Mucosa of rectum (tissue), 2 donors: ENCODE measurements around the gene PMIS2.
A peak's percentile ranks its signal among the peaks of the same experiment; 100 is the strongest.

Source experiments
- H3K27ac ChIP-seq, 2 donors: one replicate each; pipeline ENCODE4 v1.7.0; 2013; ENCODE audit warnings: inconsistent platforms in 2 of 2, low read depth in 2 of 2, low read length in 2 of 2
- H3K27me3 ChIP-seq, 2 donors: one replicate each; pipeline ENCODE4 v1.7.0; 2013; ENCODE audit warnings: low read length in 2 of 2; ENCODE audit not compliant: control insufficient read depth in 2 of 2, insufficient read depth in 2 of 2
- H3K36me3 ChIP-seq, 2 donors: one replicate each; pipeline ENCODE4 v1.7.0; 2013; ENCODE audit warnings: low read length in 2 of 2; ENCODE audit not compliant: control insufficient read depth in 2 of 2, insufficient read depth in 2 of 2
- H3K4me1 ChIP-seq, 2 donors: one replicate each; pipeline ENCODE4 v1.7.0; 2013; ENCODE audit warnings: low read length in 2 of 2, mild to moderate bottlenecking in 1 of 2; ENCODE audit not compliant: control insufficient read depth in 2 of 2, insufficient read depth in 2 of 2
- H3K4me3 ChIP-seq, 2 donors: one replicate each; pipeline ENCODE4 v1.7.0; 2013; ENCODE audit warnings: low read length in 2 of 2
- H3K9ac ChIP-seq, 2 donors: one replicate each; pipeline ENCODE4 v1.7.0; 2013; ENCODE audit warnings: low read length in 2 of 2, low read depth in 1 of 2, mild to moderate bottlenecking in 1 of 2
- H3K9me3 ChIP-seq, 2 donors: one replicate each; pipeline ENCODE4 v1.7.0; 2013; ENCODE audit warnings: low read length in 2 of 2; ENCODE audit not compliant: control insufficient read depth in 2 of 2
- donor health status: healthy.
- donor health status: Normal muscosa, but diverticular disease.

Gene PMIS2

DNA sequence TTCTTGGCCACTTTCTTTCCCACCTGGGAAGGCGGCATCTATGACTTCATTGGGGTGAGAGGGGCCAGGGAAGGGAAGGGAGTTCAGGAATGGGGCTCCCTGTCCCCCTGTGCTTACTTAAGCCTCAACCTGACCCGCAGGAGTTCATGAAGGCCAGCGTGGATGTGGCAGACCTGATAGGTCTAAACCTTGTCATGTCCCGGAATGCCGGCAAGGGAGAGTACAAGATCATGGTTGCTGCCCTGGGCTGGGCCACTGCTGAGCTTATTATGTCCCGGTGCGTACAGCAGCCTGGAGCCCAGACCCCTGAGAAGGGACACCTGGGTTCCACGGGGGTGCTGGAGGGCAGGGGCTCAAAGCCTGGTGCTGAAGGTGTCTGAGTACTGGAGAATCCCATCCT lies 39.4 kb upstream of the PMIS2 start:
- Histone ChIP-seq H3K9ac (peak overlapping the region; percentile 41 to 86), H3K27me3 (no peaks in the 10 kb centered on the region), H3K36me3 (peaks cover 0 to 4% of the 10 kb centered on the region in 2 donors), H3K4me1 (peaks cover 8 to 16% of the 10 kb centered on the region in 2 donors), H3K27ac (no peak overlapping the region), H3K9me3 (no peaks in the 10 kb centered on the region), H3K4me3 (peak overlapping the region; percentile 85 to 90)

DNA sequence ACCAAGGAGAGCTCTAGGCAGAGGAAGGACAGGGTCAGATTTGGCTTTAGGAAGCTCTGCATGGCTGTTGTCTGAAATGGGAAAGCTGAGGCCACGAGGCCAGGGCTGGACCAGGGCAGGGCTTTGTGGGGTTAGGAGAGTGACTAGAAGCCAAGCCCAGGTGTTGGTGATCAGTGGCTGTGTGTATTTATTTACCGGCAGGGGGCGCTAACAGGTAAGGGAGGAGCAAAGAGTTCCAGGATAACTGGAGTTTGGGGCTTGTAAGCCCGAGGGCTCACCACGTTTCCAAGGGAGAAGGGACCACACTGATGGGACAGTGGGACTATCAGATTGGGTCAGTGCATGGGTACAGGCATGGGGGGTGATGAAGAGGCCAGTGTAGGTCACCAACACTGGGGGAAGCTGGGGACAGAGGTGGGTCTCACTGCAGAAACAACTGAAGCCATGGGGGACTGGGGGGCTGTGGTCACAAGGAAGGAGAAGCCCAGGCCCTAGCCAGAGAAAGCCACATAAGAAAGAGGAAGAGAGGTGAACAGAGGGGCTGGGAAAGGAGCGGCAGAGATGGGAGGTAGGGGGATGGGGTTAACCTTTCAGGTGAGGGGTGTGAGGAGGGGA lies 36.7 kb upstream of the PMIS2 start:
- H3K9ac ChIP-seq, result no peak overlapping the region

DNA sequence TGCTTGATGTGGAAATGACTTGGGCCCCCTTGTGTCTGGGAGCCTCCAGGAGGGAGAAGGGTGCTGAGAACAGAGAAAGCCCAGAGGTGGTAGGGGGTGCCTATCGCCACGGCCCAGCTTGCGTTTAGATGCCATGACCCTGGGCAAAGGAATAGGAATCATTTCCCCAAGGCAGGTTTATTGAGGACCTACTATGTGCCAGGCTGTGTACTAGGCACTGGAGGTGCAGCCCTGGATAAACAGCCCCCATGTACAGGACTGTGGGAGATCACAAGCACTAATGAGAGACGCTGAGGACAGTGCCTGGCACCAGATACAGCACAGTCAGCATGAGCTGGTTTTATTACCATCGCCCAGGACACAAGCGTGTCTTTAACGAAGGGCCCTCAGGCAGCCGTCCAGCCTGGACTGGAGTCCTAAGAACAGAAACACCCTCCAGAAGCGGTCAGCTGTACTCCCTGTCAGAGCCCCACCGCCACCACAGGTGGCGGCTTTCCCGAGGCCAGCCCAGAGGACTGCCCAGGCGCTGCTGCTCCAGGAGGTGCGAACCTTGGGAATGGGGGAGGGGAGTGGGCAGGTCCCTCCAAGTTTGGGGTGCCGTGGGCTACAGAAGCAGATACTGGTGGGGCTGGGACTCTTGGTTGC lies 36.0 kb upstream of the PMIS2 start:
- Histone ChIP-seq H3K9me3 (no peaks in the 10 kb centered on the region), H3K4me3 (no peak overlapping the region), H3K9ac (no peak overlapping the region)

More for the DNA sequence above, 36.7 kb upstream of the PMIS2 start:
- peaks cover 8 to 16% of the 10 kb centered on the region in 2 donors for H3K4me1 ChIP-seq
- no peaks in the 10 kb centered on the region for H3K27me3 ChIP-seq
- no peaks in the 10 kb centered on the region for H3K9me3 ChIP-seq
- no peak overlapping the region for H3K4me3 ChIP-seq
- peaks cover 0 to 4% of the 10 kb centered on the region in 2 donors for H3K36me3 ChIP-seq
- no peak overlapping the region for H3K27ac ChIP-seq

DNA sequence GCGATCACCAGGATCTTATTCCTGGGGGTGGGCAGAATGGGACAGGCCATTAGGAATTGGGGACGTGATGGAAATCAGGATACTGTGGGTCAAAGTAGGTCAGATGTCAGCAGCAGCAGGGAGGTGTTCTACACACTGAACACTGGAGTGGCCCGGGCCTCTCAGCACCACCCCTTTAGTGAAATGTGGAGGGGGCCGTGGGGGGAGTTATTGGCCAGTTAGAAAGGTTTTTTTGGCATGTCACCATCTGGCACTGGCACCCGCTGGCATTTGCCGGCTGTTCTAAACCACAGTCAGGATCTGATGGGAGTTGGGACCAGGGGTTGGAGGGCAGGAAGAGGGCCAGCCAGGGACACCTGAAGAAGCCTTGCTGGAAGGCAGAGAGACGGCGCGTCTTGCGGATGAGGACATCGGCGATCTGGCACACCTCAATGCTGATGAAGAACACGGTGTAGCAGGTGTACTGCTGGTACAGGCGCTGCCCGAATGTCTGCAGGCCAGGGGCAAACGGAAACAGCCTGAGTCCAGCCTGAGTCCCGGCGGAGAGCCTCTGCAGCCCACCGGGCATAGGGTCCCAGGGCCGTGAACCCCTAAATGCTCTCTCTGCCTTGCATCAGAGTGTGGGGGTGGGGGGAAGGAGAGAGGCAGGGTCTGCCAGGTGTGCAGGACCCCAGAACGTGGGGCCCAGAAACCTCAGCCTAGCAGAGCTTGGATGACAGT lies 34.7 kb upstream of the PMIS2 start:
- Histone ChIP-seq H3K27me3 (peaks cover 0 to 2% of the 10 kb centered on the region in 2 donors), H3K4me3 (no peak overlapping the region), H3K27ac (no peak overlapping the region), H3K9me3 (no peaks in the 10 kb centered on the region), H3K9ac (no peak overlapping the region), H3K4me1 (peaks cover 5 to 6% of the 10 kb centered on the region in 2 donors), H3K36me3 (peaks cover 0 to 4% of the 10 kb centered on the region in 2 donors)

More for the DNA sequence above, 36.0 kb upstream of the PMIS2 start:
- Histone ChIP-seq H3K27me3 (peaks cover 0 to 2% of the 10 kb centered on the region in 2 donors), H3K36me3 (peaks cover 0 to 4% of the 10 kb centered on the region in 2 donors), H3K27ac (no peak overlapping the region), H3K4me1 (peaks cover 8 to 9% of the 10 kb centered on the region in 2 donors)

DNA sequence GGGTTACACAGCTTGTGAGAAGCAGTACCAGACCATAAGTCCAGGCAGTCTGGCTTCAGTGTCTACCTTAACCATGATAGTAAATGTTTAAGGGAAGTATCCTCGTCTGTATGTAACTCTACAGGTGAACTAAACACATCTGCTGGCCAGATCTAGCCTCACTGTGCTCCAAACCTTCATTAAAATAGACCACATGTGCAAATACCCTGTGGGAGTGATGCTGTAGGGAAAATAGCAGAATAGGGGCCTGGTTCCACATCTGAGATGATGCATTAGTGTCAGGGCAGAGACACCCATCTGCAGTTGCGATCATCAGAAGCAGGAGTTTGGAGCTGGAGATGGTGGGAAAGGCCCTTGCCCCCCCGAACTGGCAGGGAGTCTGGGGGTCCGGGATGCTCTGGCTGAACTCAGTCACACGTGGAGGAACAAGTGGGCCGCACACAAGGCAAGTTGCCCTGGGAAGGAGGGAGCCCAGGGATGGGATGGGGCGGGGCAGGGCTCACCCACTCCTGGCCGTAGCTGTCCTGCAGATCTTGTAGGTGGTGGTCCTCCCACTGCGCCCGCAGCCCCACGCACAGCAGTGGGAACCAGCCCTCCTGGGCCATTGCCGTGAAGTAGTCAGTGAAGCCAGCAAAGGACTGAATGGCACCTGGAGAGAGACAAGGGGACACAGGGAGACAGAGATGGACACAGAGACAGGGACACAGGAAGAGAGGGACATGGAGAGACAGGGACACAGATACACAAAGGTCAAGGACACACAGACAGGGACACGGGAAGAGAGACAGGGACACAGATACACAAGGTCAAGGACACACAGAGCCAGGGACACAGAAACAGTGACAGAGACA lies 33.2 kb upstream of the PMIS2 start:
- Histone ChIP-seq H3K9me3 (no peaks in the 10 kb centered on the region), H3K27me3 (peaks cover 0 to 2% of the 10 kb centered on the region in 2 donors), H3K4me1 (no peaks in the 10 kb centered on the region), H3K4me3 (no peak overlapping the region), H3K27ac (no peak overlapping the region), H3K9ac (no peak overlapping the region), H3K36me3 (no peaks in the 10 kb centered on the region)

DNA sequence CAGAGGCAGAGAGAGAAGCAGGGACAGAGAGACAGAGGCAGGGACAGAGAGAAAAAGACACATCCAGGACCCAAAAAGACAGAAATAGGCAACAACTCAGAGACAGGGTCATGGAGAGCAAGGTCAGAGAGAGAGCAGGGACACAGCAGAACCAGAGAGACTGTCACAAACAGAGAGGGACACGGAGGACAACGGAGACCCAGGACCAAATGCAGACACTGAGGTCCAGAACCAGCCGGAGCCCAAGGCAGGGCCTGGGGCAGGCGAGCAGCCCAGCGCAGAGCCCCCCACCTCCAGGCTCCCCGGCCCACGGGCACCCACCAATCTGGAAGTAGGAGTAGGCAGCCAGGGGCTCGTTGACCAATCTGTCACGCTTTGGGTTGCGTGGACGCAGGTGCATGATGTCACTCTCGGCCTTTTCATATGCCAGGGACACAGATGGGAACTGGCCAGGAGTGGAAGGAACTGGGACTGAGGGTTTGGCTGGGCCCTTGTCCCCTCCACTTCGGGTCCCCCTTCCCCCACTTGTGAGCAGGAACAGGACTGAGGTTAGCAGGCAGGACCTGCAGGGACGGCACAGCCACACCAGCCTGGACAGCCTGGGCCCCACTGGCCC lies 32.5 kb upstream of the PMIS2 start:
- H3K36me3 ChIP-seq, result no peaks in the 10 kb centered on the region
- H3K9me3 ChIP-seq, result no peaks in the 10 kb centered on the region
- no peaks in the 10 kb centered on the region for H3K4me1 ChIP-seq
- H3K9ac ChIP-seq, result no peak overlapping the region
- no peak overlapping the region for H3K4me3 ChIP-seq
- no peak overlapping the region for H3K27ac ChIP-seq
- H3K27me3 ChIP-seq, result peaks cover 0 to 2% of the 10 kb centered on the region in 2 donors

DNA sequence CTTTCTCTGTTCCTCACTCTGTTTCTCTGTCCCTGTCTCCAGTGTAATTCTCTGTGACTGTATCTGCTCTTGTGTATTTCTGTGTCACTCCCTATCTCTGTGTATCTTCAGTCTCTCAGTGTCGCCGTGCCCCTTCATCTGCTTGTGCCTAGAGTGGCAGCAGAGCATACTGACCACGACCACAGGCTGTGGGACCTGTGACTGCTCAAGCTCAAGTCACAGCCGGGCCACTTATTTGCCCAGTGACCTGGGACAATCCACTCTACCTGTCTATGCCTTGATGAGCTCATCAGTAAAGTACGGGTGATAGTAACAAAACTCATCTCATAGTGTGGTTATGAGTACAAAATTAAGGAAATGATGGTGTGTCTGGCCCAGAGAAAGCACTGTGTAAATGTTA lies 31.9 kb upstream of the PMIS2 start:
- peaks cover 0 to 5% of the 10 kb centered on the region in 2 donors for H3K27me3 ChIP-seq
- H3K9me3 ChIP-seq, result no peaks in the 10 kb centered on the region
- H3K27ac ChIP-seq, result no peak overlapping the region
- no peak overlapping the region for H3K4me3 ChIP-seq
- no peak overlapping the region for H3K9ac ChIP-seq
- H3K36me3 ChIP-seq, result no peaks in the 10 kb centered on the region
- H3K4me1 ChIP-seq, result no peaks in the 10 kb centered on the region

DNA sequence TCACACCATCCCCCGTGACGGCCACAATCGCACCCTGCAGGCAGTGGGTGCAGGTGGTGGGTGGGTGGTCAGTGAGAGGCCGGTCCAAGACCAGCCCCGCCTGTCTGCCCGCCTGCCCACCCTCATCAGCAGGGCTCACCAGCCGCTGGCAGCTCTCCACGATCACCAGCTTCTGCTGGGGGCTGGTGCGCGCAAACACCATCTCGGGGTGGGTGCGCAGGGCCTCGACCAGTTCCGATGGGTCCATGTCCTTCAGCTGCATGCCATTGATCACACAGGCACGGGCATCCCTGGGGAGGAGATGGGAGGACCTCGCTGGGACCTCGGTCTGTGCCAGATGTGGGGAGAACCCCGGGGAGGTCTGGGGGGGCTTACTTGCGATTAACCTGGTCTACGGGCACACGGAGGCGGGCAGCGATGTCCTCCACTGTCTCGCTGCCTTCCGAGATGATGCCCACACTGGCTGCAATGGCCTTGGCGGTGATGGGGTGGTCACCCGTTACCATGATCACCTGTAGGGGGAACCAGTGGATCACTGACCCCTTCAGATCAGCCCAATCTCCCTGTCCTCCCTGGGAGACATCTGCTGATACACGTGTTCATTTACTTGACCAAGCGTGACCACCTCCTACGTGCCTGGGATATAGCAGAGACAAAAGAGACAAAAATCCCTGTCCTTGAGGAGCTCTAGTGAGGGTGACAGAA lies 30.5 kb upstream of the PMIS2 start:
- Histone ChIP-seq H3K27me3 (peaks cover 0 to 5% of the 10 kb centered on the region in 2 donors), H3K4me1 (no peaks in the 10 kb centered on the region), H3K27ac (no peak overlapping the region), H3K9ac (no peak overlapping the region), H3K9me3 (no peaks in the 10 kb centered on the region), H3K36me3 (no peaks in the 10 kb centered on the region), H3K4me3 (no peak overlapping the region)

DNA sequence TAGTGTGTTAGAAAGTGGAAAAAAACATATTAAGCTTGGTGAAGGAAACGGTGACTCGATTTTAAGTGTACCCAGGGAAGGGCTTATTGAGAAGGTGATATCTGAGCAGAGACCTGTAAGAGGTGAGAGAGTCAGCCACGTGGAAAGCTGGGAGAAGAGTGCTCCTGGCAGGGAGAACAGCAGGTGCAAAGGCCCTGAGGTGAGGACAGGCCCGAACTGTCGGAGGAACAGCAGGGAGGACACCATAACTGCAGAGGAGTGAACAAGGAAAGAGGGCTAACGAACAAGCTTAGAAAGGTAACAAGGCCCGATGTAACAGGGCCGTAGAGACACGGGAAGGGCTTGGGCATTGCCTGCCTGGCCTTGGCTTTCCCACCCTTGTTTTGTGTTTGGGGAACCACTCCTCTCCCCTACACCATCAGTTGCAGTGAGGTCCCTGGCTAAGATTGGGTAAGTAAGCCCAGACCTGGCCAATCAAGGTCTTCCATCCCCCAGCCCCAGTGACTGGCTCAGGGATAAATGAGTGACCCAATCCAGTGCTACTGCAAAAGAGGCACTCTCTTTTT lies 29.9 kb upstream of the PMIS2 start:
- no peak overlapping the region for H3K27ac ChIP-seq
- H3K36me3 ChIP-seq, result no peaks in the 10 kb centered on the region
- no peak overlapping the region for H3K4me3 ChIP-seq
- H3K4me1 ChIP-seq, result no peaks in the 10 kb centered on the region
- peaks cover 3 to 7% of the 10 kb centered on the region in 2 donors for H3K27me3 ChIP-seq
- no peak overlapping the region for H3K9ac ChIP-seq
- H3K9me3 ChIP-seq, result no peaks in the 10 kb centered on the region
